LNCaP clone FGC (cell line): Measurements from ENCODE around the gene CDK8.

Experiments used
- DNase-seq: peaks from one replicate; pipeline ENCODE4 v3.0.0-alpha.2; 2011; ENCODE audit warnings: low read depth
- H3K4me3 ChIP-seq: 2 replicates; pipeline ENCODE4 v1.5.1; 2011; ENCODE audit warnings: mild to moderate bottlenecking, low read depth, low read length, control low read depth
- TF ChIP-seq, protein P1 (sequence below): IDR thresholded peaks from 2 replicates; pipeline ENCODE4 v1.5.1; 2012; ENCODE audit warnings: mild to moderate bottlenecking; ENCODE audit not compliant: control insufficient read depth, insufficient read depth; ENCODE audit errors: extremely low read depth

The CDK8 gene

GRCh38 chr13:26253262-26253786 is 605 bp upstream of the CDK8 start:
- no peak for DNase-seq
- peak overlapping the region; percentile 73 for H3K4me3 ChIP-seq
- TF ChIP-seq, protein P1, sequence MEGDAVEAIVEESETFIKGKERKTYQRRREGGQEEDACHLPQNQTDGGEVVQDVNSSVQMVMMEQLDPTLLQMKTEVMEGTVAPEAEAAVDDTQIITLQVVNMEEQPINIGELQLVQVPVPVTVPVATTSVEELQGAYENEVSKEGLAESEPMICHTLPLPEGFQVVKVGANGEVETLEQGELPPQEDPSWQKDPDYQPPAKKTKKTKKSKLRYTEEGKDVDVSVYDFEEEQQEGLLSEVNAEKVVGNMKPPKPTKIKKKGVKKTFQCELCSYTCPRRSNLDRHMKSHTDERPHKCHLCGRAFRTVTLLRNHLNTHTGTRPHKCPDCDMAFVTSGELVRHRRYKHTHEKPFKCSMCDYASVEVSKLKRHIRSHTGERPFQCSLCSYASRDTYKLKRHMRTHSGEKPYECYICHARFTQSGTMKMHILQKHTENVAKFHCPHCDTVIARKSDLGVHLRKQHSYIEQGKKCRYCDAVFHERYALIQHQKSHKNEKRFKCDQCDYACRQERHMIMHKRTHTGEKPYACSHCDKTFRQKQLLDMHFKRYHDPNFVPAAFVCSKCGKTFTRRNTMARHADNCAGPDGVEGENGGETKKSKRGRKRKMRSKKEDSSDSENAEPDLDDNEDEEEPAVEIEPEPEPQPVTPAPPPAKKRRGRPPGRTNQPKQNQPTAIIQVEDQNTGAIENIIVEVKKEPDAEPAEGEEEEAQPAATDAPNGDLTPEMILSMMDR: no peak

GRCh38 chr13:26254583-26255111 is 718 bp downstream of the CDK8 start:
- TF ChIP-seq, protein P1: no peak
- H3K4me3 ChIP-seq: peak overlapping the region; percentile 73
- DNase-seq: peak; percentile 45

DNA sequence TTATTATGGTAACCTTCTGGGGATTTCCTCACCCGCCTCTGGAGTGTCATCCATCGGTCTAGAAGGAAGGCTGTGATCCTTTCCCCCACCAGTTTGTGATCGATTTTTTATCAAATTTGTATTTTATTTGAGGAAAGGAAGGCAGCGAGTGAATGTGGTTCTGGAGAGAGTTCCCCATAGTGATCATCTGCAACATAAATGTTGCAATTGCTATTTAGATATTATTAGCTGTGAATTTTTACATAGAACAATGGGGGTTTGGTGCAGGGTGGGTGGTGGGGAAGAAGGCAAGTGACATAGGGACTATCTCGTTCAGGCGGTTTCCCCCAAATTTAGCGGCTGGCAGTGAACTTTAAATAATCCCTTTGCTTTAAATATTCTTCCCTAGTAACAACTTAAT is 1.2 kb downstream of the CDK8 start:
- H3K4me3 ChIP-seq: peak overlapping the region; percentile 73
- TF ChIP-seq, protein P1: no peak
- no peak for DNase-seq

DNA sequence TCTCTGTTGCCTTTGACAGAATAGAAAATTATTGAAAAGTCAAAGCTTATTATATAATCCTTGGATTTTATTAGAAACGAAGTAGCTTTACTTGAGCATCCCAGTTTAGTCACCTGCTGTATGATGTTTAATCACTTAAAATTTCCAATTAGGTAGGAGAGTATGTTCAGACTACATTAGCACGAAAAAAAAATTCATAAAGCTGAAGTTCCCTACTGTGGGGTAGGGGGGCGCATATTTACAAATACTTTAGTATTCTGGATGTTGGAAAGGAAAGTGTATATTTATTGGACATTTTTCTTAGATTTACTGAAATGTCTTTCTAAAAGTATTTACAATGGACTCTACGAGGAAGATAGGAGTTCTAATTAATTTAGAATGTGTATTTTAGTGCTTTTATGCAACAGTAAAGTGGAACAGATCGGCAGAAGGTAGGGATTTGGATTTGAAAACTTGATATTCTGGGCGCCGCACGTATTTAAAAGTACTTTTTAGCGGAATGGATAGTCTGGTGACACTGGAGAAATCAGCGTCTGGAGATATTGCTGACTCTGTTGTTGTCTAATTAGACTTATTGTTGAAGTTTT is 1.9 kb downstream of the CDK8 start:
- TF ChIP-seq, protein P1: peak; percentile 19; the same call in 1 of the 2 replicates
- no peak for DNase-seq

GRCh38 chr13:26257049-26257448 is 3.1 kb downstream of the CDK8 start:
- peak overlapping the region; percentile 73 for H3K4me3 ChIP-seq
- DNase-seq: no peak

More for the DNA sequence above, 1.9 kb downstream of the CDK8 start:
- H3K4me3 ChIP-seq: peak overlapping the region; percentile 73

DNA sequence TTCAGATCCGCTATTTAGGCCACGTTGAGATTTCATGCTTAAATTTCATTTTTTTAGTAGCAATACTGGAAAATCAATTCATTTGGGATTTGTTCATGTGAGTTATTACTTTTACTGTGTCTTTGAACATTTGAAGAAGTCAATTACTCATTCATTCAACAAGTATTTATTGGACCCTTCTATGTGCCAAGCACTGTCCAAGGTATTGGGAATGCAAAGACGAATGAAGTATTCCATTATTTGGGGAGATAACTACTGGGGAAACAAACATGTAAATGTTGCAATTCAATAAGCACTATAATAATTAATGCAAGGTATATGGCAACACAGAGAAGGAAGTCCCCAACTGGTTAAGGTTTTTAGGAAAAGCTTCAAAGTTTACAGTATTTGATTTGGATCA is 5.7 kb downstream of the CDK8 start:
- H3K4me3 ChIP-seq: no peak overlapping the region
- TF ChIP-seq, protein P1: no peak
- no peak for DNase-seq

More at GRCh38 chr13:26257049-26257448, 3.1 kb downstream of the CDK8 start:
- TF ChIP-seq, protein P1: no peak

GRCh38 chr13:26262156-26262555 is 8.2 kb downstream of the CDK8 start:
- TF ChIP-seq, protein P1: no peak
- H3K4me3 ChIP-seq: no peak overlapping the region
- DNase-seq: no peak
